Mesodermal cell (in vitro differentiated cells): ENCODE data around the gene TNFRSF19.

Experiments used
- H3K27ac ChIP-seq: 2 replicates; pipeline ENCODE4 v1.7.0; 2013; ENCODE audit warnings: mild to moderate bottlenecking, low read depth, low read length, moderate library complexity; ENCODE audit not compliant: severe bottlenecking
- H3K36me3 ChIP-seq: 2 replicates; pipeline ENCODE4 v1.7.1; 2013; ENCODE audit warnings: mild to moderate bottlenecking, low read length, moderate library complexity; ENCODE audit not compliant: control insufficient read depth, insufficient read depth
- H3K4me1 ChIP-seq: one replicate; pipeline ENCODE4 v1.7.1; 2013; ENCODE audit warnings: mild to moderate bottlenecking, low read length; ENCODE audit not compliant: insufficient read depth, control insufficient read depth, poor library complexity, severe bottlenecking
- H3K4me3 ChIP-seq: 2 replicates; pipeline ENCODE4 v1.7.0; 2013; ENCODE audit warnings: low read length, control low read depth, mild to moderate bottlenecking; ENCODE audit not compliant: insufficient read depth, poor library complexity, severe bottlenecking; ENCODE audit errors: extremely low read depth
- H3K9me3 ChIP-seq: 2 replicates; pipeline ENCODE4 v1.7.1; 2013; ENCODE audit warnings: mild to moderate bottlenecking, low read length, moderate library complexity; ENCODE audit not compliant: control insufficient read depth
- WGBS, 2 experiments: methylation state at CpG; one replicate each; pipeline ENCODE4 v1.1.5; 2013; ENCODE audit warnings: missing lambda C conversion rate in 2 of 2; ENCODE audit not compliant: insufficient coverage in 2 of 2; 5-methylcytosine and 5-hydroxymethylcytosine counted together

Gene TNFRSF19

GRCh38 chr13:23656637-23657371 is 86.6 kb downstream of the TNFRSF19 start:
- H3K4me3 ChIP-seq, result no peak overlapping the region
- H3K9me3 ChIP-seq, result no peaks in the 10 kb centered on the region
- WGBS, 2 experiments, result 89 to 94% methylated on average over 2 to 3 of the region's 4 CpGs
- H3K4me1 ChIP-seq, result peaks cover 3% of the 10 kb centered on the region
- H3K36me3 ChIP-seq, result peaks cover 4% of the 10 kb centered on the region
- no peak overlapping the region for H3K27ac ChIP-seq

DNA sequence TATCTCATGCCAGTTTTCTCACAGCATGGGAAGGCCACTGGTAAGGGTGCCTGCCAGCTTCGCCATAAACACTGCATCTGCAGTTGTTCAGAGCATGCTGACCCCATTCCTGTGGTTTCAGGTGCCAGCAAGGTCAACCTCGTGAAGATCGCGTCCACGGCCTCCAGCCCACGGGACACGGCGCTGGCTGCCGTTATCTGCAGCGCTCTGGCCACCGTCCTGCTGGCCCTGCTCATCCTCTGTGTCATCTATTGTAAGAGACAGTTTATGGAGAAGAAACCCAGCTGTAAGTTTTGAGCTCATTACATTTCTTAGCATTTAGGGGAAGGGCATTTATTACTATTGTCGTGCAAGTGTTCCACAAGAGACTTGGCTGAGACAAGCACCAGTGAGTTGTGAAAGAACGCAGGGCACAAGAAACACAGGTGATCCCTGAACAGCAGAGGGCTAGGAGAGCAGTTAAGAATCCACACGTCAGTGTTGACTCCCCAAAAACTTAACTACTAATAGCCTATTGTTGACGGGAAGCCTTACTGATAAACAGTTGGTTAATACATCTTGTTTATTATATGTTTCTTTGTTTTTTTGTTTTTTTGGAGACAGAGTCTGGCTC is 88.8 kb downstream of the TNFRSF19 start:
- 94 to 97% methylated on average over 8 to 13 of the region's 15 CpGs for WGBS, 2 experiments
- H3K4me3 ChIP-seq, result no peak overlapping the region
- peaks cover 4% of the 10 kb centered on the region for H3K36me3 ChIP-seq
- H3K4me1 ChIP-seq, result peaks cover 3% of the 10 kb centered on the region
- H3K27ac ChIP-seq, result no peak overlapping the region
- H3K9me3 ChIP-seq, result no peaks in the 10 kb centered on the region

- Histone ChIP-seq H3K36me3 (peaks cover 8% of the 10 kb centered on the region), H3K4me3 (no peak overlapping the region), H3K4me1 (no peaks in the 10 kb centered on the region), H3K27ac (no peak overlapping the region), H3K9me3 (no peaks in the 10 kb centered on the region)
- WGBS, 2 experiments, result 87 to 94% methylated on average over 8 of the region's 9 CpGs
Observed at GRCh38 chr13:23660249-23660648, 90.0 kb downstream of the TNFRSF19 start.

GRCh38 chr13:23666582-23666981 is 96.4 kb downstream of the TNFRSF19 start:
- H3K4me3 ChIP-seq, result no peak overlapping the region
- no peaks in the 10 kb centered on the region for H3K9me3 ChIP-seq
- WGBS, 2 experiments, result 94% methylated on average over 6 to 7 of the region's 8 CpGs
- peaks cover 14% of the 10 kb centered on the region for H3K36me3 ChIP-seq
- H3K27ac ChIP-seq, result no peak overlapping the region
- no peaks in the 10 kb centered on the region for H3K4me1 ChIP-seq

GRCh38 chr13:23667750-23668149 is 97.5 kb downstream of the TNFRSF19 start:
- H3K36me3 ChIP-seq, result peaks cover 15% of the 10 kb centered on the region
- H3K27ac ChIP-seq, result no peak overlapping the region
- 85 to 89% methylated on average over 3 to 4 of the region's 6 CpGs for WGBS, 2 experiments
- H3K4me3 ChIP-seq, result no peak overlapping the region
- no peaks in the 10 kb centered on the region for H3K9me3 ChIP-seq
- H3K4me1 ChIP-seq, result no peaks in the 10 kb centered on the region

- H3K4me3 ChIP-seq, result no peak overlapping the region
Observed at GRCh38 chr13:23668562-23668961, 98.3 kb downstream of the TNFRSF19 start.

GRCh38 chr13:23670793-23671192 is 100.6 kb downstream of the TNFRSF19 start:
- Histone ChIP-seq H3K4me1 (peaks cover 3% of the 10 kb centered on the region), H3K9me3 (no peaks in the 10 kb centered on the region), H3K36me3 (peaks cover 21% of the 10 kb centered on the region), H3K4me3 (no peak overlapping the region), H3K27ac (no peak overlapping the region)
- WGBS, 2 experiments, result 88 to 90% methylated on average over 2 to 6 of the region's 7 CpGs

More at GRCh38 chr13:23668562-23668961, 98.3 kb downstream of the TNFRSF19 start:
- peaks cover 15% of the 10 kb centered on the region for H3K36me3 ChIP-seq
- 95 to 96% methylated on average over 7 to 8 of the region's 9 CpGs for WGBS, 2 experiments
- H3K4me1 ChIP-seq, result peaks cover 3% of the 10 kb centered on the region
- H3K27ac ChIP-seq, result no peak overlapping the region
- no peaks in the 10 kb centered on the region for H3K9me3 ChIP-seq

GRCh38 chr13:23671377-23671776 is 101.2 kb downstream of the TNFRSF19 start:
- Histone ChIP-seq H3K36me3 (peaks cover 21% of the 10 kb centered on the region), H3K27ac (no peak overlapping the region), H3K4me1 (peaks cover 3% of the 10 kb centered on the region), H3K9me3 (no peaks in the 10 kb centered on the region), H3K4me3 (no peak overlapping the region)
- no CpG with 5 or more reads among the region's 2 CpGs for WGBS, 2 experiments

GRCh38 chr13:23671897-23672296 is 101.7 kb downstream of the TNFRSF19 start:
- no peaks in the 10 kb centered on the region for H3K9me3 ChIP-seq
- H3K36me3 ChIP-seq, result peaks cover 21% of the 10 kb centered on the region
- no peak overlapping the region for H3K4me3 ChIP-seq
- H3K27ac ChIP-seq, result no peak overlapping the region
- peaks cover 3% of the 10 kb centered on the region for H3K4me1 ChIP-seq
- 100% methylated on average over 1 of the region's 3 CpGs for WGBS, 2 experiments

- Histone ChIP-seq H3K4me1 (peaks cover 3% of the 10 kb centered on the region), H3K9me3 (peaks cover under 1% of the 10 kb centered on the region), H3K4me3 (no peak overlapping the region), H3K36me3 (peaks cover 21% of the 10 kb centered on the region), H3K27ac (no peak overlapping the region)
- 84% methylated on average over 3 of the region's 4 CpGs; no CpG with 5 or more reads in 1 of the 2 experiments for WGBS, 2 experiments
Observed at GRCh38 chr13:23672616-23673015, 102.4 kb downstream of the TNFRSF19 start.

- H3K27ac ChIP-seq, result no peak overlapping the region
- 63 to 71% methylated on average over 2 to 3 of the region's 4 CpGs for WGBS, 2 experiments
- peaks cover 6% of the 10 kb centered on the region for H3K9me3 ChIP-seq
Observed at GRCh38 chr13:23673354-23673753, 103.1 kb downstream of the TNFRSF19 start.

More at GRCh38 chr13:23673354-23673753, 103.1 kb downstream of the TNFRSF19 start:
- H3K4me3 ChIP-seq, result no peak overlapping the region
- H3K36me3 ChIP-seq, result peaks cover 16% of the 10 kb centered on the region
- H3K4me1 ChIP-seq, result peaks cover 3% of the 10 kb centered on the region
